B cell (primary cell): ENCODE data around the gene GNG3.

Experiments used
- EZH2 ChIP-seq: IDR thresholded peaks from 2 replicates; pipeline ENCODE4 v1.6.1; 2012; ENCODE audit warnings: borderline replicate concordance, low read depth, mild to moderate bottlenecking, moderate library complexity, low read length; ENCODE audit not compliant: insufficient read depth, poor library complexity, severe bottlenecking
- TF ChIP-seq, protein P1 (sequence below): fragments of 200-600 bp; IDR thresholded peaks from one replicate; pipeline ENCODE4 v1.8.0; 2022; ENCODE audit warnings: antibody characterized with exemption, mild to moderate bottlenecking

DNA sequence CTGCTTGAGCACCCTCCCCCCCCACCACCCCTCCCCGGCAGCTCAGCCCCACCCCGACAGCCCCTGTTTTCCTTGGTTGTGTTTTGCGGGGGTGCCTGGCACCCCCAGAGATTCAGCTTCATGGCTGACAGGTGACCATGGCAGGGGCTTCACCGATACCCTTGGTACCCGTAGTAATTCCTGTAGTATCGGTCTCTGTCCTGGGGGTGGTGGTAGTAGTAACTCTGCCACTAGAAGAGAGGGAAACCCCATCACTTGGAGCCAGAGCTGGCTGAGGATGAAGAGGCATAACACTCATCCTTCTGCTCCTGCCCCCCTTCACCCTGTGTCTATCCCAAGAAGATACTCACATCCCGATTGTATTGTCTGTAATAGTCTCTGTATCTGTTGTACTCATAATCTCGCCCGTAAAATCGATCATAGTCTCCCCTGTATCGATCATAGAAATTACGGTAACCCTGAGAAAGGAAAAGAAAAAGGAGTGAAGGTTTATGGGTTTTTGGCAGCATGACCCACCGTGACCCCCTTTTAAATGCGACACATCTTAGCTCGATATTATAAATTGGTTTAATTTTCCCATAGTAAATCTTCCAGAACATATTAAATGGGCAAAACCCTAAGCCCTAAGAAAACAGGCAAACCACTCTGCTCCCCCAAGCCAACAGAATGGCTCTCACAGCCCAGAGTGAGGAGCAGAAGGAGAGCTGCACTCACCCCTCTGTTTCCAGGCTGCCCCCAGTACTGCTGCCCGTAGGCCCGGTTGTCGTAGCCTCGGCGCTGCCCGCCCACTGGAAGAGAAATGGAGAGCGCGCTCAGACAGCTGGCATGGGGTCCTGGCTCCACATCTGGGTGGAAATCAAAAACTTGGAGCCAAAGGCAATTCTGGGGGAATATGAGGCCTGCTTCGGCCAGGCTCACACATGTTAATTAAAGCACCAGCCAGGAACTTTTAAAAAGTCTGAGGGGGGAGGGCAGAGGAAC, 8.0 kb downstream of the GNG3 start:
- TF ChIP-seq, protein P1, sequence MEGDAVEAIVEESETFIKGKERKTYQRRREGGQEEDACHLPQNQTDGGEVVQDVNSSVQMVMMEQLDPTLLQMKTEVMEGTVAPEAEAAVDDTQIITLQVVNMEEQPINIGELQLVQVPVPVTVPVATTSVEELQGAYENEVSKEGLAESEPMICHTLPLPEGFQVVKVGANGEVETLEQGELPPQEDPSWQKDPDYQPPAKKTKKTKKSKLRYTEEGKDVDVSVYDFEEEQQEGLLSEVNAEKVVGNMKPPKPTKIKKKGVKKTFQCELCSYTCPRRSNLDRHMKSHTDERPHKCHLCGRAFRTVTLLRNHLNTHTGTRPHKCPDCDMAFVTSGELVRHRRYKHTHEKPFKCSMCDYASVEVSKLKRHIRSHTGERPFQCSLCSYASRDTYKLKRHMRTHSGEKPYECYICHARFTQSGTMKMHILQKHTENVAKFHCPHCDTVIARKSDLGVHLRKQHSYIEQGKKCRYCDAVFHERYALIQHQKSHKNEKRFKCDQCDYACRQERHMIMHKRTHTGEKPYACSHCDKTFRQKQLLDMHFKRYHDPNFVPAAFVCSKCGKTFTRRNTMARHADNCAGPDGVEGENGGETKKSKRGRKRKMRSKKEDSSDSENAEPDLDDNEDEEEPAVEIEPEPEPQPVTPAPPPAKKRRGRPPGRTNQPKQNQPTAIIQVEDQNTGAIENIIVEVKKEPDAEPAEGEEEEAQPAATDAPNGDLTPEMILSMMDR: no peak
- TF ChIP-seq EZH2: no peak
